ENCODE measurements around the gene IRX3. TPM values are rescaled to one million over a fixed set of nuclear protein-coding genes. Genes with fewer than 3 reads are reported as not detected.

IRX3 gene
- total RNA-seq, 1 experiment from 2014 or later: 2.4 TPM

DNA sequence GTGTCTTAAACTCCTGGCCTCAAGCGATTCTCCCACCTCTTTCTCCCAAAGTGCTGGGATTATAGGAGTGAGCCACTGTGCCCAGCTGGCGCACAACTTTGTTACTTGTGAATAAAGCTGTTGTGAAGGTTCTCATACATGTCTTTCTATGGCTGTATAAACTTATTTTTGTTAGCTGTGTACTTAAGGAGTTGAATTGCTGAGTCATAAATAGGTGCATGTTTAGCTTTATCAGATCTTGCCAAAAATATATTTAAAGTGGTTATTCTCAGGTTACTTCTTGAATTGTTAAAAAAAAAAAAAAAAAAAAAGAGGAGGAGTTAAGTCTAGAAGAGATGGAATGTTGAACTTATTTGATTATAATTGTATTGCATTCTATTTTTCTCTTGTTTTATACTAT, 47.6 kb upstream of the IRX3 start:
- no peak overlapping the region for H3K18ac ChIP-seq (ENCODE audit: insufficient read length, low read depth, low read length)

More for the DNA sequence above, 47.6 kb upstream of the IRX3 start:
- H3K56ac ChIP-seq (ENCODE audit: insufficient read length, low read depth, low read length): no peak overlapping the region
- no peak overlapping the region for H4K91ac ChIP-seq (ENCODE audit: insufficient read length, low read depth, low read length)
- H2BK12ac ChIP-seq (ENCODE audit: insufficient read length, low read depth, low read length): no peak overlapping the region
- H3K4me2 ChIP-seq (ENCODE audit: insufficient read depth, insufficient read length, low read length): no peak overlapping the region
- no peak overlapping the region for H2BK15ac ChIP-seq (ENCODE audit: low read depth, low read length)
- peaks cover 20% of the 10 kb centered on the region for H3K27me3 Mint-ChIP-seq (ENCODE audit: low read depth)
- no peak overlapping the region for H2AK5ac ChIP-seq (ENCODE audit: insufficient read length, low read length)
- H3K79me2 ChIP-seq (ENCODE audit: insufficient read depth, low read length): no peaks in the 10 kb centered on the region
- no peaks in the 10 kb centered on the region; the same call in 1 of the 2 replicates for H3K27me3 ChIP-seq (ENCODE audit: insufficient read depth, low read length)
- no peak overlapping the region for H3K14ac ChIP-seq (ENCODE audit: insufficient read depth, low read length)
- H3K4me3 Mint-ChIP-seq: no peak overlapping the region
- no peak overlapping the region for H4K8ac ChIP-seq (replicated peaks; ENCODE audit: insufficient read length, low read depth, low read length)
- TF ChIP-seq, protein P1, sequence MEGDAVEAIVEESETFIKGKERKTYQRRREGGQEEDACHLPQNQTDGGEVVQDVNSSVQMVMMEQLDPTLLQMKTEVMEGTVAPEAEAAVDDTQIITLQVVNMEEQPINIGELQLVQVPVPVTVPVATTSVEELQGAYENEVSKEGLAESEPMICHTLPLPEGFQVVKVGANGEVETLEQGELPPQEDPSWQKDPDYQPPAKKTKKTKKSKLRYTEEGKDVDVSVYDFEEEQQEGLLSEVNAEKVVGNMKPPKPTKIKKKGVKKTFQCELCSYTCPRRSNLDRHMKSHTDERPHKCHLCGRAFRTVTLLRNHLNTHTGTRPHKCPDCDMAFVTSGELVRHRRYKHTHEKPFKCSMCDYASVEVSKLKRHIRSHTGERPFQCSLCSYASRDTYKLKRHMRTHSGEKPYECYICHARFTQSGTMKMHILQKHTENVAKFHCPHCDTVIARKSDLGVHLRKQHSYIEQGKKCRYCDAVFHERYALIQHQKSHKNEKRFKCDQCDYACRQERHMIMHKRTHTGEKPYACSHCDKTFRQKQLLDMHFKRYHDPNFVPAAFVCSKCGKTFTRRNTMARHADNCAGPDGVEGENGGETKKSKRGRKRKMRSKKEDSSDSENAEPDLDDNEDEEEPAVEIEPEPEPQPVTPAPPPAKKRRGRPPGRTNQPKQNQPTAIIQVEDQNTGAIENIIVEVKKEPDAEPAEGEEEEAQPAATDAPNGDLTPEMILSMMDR (conservative IDR thresholded peaks at IDR 0.05): no peak
- no peak overlapping the region for H3K4ac ChIP-seq (ENCODE audit: low read depth, low read length)
- no peak overlapping the region for H3K27ac Mint-ChIP-seq
- no peaks in the 10 kb centered on the region for H4K20me1 ChIP-seq (ENCODE audit: control insufficient read depth, insufficient read depth, insufficient read length)
- no peaks in the 10 kb centered on the region; a peak in 1 of 7 replicates for H3K36me3 Mint-ChIP-seq (ENCODE audit: insufficient read depth in 1 of 3, low read depth in 3 of 3)
- H3K4me1 ChIP-seq (ENCODE audit: insufficient read depth, low read length): peaks cover 6% of the 10 kb centered on the region; the same call in 1 of the 2 replicates
- no peak overlapping the region for H4K5ac ChIP-seq (ENCODE audit: insufficient read length, low read depth, low read length)
- no peak overlapping the region for H3K9ac ChIP-seq (ENCODE audit: extremely low read depth, insufficient read length, low read length)
- no peaks in the 10 kb centered on the region for H3K79me1 ChIP-seq (ENCODE audit: insufficient read depth, low read depth, low read length, poor library complexity, severe bottlenecking)
- no peak overlapping the region for H2BK120ac ChIP-seq (ENCODE audit: low read depth, low read length, poor library complexity, severe bottlenecking)
- no peak overlapping the region for H2AFZ ChIP-seq (ENCODE audit: low read length)
- H2BK5ac ChIP-seq (ENCODE audit: insufficient read length, low read length): no peak overlapping the region
- peaks cover 0 to 2% of the 10 kb centered on the region in 2 experiments; a peak in 2 of 5 replicates for H3K9me3 Mint-ChIP-seq
- H3K23me2 ChIP-seq (ENCODE audit: insufficient read length, low read depth, low read length, poor library complexity, severe bottlenecking): no peaks in the 10 kb centered on the region
- no CpG with 5 or more reads among the region's 2 CpGs for WGBS (ENCODE audit: extremely low coverage, insufficient read length, low lambda C conversion rate)
- no peak overlapping the region for H3K23ac ChIP-seq (ENCODE audit: insufficient read length, low read depth, low read length)
- H3T11ph ChIP-seq (ENCODE audit: low read length): no peak overlapping the region
- H3K9me3 ChIP-seq (ENCODE audit: control insufficient read depth, low read depth, low read length): no peaks in the 10 kb centered on the region
- DNase-seq: no peak
- no peak overlapping the region for H2BK20ac ChIP-seq (ENCODE audit: low read depth, low read length, poor library complexity, severe bottlenecking)
- H3K27ac ChIP-seq (ENCODE audit: insufficient read length, low read depth, low read length): no peak overlapping the region
- peaks cover 42 to 51% of the 10 kb centered on the region in 2 experiments for H3K4me1 Mint-ChIP-seq
